AG10803 (cell line): Measurements from ENCODE around the gene DEFB132.
"Not testable (repeated sequence)": the region's sequence is repeated elsewhere in the genome, so short reads cannot be mapped to it uniquely, and the experiment has no call there.

Source experiments
- DNase-seq: peaks from one replicate; pipeline ENCODE4 v3.0.0; 2010; ENCODE audit warnings: low read depth
- H3K4me3 ChIP-seq: 2 replicates; pipeline ENCODE4 v1.5.1; 2011; ENCODE audit warnings: mild to moderate bottlenecking, low read length, control low read depth
- CTCF ChIP-seq: conservative IDR thresholded peaks from 2 replicates; pipeline ENCODE4 v1.5.1; 2011; ENCODE audit warnings: mild to moderate bottlenecking, low read length, control low read depth, inconsistent platforms

The DEFB132 gene

DNA sequence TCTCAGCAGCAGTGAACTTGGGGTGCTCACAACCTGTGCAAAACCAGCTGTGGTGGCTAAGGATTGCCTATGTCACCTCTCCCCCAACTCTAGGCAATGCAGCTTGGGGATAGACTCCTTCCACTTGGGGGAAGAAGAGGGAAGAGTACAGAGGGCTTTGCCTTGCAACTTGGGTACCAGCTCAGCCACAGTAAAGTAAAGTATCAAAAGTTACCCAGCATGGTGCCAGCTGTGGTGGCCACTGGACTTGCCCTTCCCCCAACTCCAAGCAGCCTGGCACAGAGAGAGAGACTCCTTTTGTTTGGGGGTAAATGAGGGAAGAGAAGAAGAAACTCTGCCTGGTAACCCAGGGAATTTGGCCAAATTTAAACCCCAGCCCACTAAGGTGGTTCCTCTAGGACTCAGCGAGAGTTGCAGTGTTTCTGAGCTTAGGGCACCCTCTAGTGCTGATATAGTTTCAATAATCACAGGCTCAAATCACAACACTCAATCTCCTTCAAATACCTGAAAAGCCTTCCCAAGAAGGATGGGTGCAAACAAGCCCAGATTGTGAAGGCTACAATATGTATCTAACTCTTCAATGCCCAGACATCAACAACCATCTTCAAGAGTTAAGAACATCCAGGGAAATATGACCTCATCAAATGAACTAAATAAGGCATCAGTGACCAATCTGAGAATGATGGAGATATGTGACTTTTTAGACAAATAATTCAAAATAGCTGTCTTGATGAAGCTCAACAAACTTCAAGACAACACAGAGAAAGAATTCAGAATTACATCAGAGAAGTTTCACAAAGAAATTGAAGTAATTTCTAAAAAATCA, 38.0 kb upstream of the DEFB132 start:
- DNase-seq: peak; percentile 1
- H3K4me3 ChIP-seq: no peak overlapping the region
- 0 out of 2 replicates have a peak, but pooled peaks have one; percentile 22 for TF ChIP-seq CTCF

DNA sequence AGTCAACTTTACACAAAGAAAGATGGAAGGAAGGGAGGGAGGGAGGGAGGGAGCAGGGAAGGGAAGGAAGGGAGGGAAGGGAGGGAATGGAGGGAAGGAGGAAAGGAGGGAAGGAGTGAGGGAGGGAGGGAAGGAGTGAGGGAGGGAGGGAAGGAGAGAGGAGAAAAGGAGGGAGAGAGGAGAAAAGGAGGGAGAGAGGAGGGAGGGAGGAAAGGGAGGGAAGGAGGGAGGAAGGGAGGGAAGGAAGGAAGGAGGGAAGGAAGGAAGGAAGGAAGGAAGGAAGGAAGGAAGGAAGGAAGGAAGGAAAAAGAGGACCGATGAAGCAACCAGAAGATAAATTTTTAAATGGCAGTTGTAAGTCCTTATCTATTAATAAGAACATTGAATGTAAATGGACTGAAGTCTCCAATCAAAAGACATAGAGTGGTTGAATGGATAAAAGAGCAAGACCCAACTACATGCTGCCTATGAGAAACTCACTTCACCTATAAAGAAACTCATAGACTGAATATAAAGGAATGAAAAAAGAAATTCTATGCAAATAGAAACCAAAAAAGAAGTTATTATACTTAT, 36.2 kb upstream of the DEFB132 start:
- no peak for TF ChIP-seq CTCF
- DNase-seq: no peak
- no peak overlapping the region for H3K4me3 ChIP-seq

DNA sequence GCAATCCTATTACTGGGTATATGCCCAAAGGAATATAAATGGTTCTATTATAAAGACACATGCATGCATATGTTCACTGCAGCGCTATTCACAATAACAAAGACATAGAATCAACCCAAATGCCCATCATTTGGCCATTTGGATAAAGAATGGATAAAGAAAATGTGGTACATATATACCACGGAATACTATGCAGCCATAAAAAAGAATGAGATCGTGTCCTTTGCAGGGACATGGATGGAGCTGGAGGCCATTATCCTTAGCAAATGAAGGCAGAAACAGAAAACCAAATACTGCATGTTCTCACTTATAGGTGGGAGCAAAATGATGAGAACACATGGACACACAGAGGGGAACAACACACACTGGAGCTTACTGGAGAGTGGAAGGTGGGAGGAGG, 31.6 kb upstream of the DEFB132 start:
- H3K4me3 ChIP-seq, DNase-seq: not testable (repeated sequence)

GRCh38 chr20:226958-227357, 30.6 kb upstream of the DEFB132 start, which contains the start of gene DEFB129:
TSS of gene DEFB129 (plus strand) at chr20:227258. CDS start at chr20:227289, 31 bp downstream.
- TF ChIP-seq CTCF: no peak
- DNase-seq: no peak
- no peak within 1 kb of the TSS for H3K4me3 ChIP-seq

DNA sequence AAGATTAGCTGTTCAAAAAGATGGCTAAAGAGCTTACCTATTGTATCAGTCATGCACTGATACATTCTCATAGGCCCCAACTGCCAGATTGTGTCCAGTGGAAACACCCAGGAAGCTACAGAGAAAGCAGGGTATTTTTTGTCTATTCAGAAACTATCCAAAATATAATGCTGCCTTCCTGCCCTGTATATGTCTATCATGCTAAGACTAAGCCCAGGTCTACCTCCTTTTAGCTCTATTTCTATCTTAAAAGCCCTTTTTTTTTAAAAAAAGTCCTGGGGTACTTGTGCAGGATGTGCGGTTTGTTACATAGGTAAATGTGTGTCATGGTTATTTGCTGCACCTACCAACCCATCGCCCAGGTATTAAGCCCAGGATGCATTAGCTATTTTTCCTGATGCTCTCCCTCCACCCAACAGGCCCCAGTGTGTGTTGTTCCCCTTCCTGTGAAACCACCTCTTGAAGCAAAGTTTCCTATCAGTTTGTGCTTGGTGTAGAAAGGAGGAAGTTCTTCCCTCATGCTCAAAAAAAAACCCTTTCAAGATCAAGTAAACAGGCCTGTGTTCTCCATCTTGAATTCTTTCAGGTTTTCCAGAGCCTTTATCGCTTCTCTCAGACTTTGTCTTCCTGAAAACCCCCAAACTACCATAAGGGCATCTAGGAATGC, 30.0 kb upstream of the DEFB132 start:
- no peak overlapping the region for H3K4me3 ChIP-seq
- DNase-seq: no peak
- TF ChIP-seq CTCF: no peak

DNA sequence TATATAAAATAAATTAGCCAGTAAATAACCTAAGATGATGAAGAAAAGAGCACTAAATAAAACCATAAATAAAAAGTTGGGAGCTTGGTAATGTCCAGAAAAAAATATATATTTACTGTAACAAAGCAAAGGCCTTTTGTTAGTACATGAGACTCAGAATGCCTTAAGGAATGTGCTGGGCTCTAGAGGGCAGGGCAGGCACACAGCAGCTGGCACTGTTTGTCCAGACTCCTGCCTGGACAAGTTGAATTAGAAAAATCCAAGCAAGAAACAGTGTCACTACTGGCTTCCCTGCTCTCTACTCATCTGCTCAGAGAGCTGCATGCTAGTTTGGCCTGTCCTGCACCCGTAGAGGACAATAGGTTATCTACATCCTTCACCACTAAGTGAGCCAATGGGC, 21.6 kb upstream of the DEFB132 start:
- peak; percentile 26 for TF ChIP-seq CTCF
- DNase-seq: peak; percentile 30
- no peak overlapping the region for H3K4me3 ChIP-seq

- DNase-seq: no peak
- TF ChIP-seq CTCF: no peak
- no peak overlapping the region for H3K4me3 ChIP-seq
Observed at GRCh38 chr20:237489-237888, 20.0 kb upstream of the DEFB132 start.
